ENCODE measurements around the gene IFT25.

DNA sequence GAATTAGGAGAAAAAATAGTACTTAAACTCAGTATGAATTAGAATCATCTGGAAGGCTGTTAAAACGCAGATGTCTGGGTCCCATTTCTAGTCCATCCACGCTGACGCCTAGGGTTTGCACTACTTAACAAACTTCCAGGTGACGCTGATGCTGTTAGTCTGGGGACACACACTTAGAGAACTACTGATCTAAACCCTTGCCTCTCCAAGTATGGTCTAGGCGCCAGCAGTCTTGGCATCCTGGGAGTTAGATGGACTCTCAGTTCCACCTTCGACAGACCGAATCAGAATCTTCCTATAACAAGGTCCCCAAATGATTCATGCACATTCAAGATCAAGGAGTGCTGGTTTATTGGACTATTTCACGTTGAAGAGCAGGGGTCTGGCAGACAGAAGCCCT lies 40.0 kb downstream of the IFT25 start:
- TF ChIP-seq, protein P1, sequence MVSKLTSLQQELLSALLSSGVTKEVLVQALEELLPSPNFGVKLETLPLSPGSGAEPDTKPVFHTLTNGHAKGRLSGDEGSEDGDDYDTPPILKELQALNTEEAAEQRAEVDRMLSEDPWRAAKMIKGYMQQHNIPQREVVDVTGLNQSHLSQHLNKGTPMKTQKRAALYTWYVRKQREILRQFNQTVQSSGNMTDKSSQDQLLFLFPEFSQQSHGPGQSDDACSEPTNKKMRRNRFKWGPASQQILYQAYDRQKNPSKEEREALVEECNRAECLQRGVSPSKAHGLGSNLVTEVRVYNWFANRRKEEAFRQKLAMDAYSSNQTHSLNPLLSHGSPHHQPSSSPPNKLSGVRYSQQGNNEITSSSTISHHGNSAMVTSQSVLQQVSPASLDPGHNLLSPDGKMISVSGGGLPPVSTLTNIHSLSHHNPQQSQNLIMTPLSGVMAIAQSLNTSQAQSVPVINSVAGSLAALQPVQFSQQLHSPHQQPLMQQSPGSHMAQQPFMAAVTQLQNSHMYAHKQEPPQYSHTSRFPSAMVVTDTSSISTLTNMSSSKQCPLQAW (CRISPR knock-in tag; IDR thresholded peaks at IDR 0.05): no peak
- TF ChIP-seq, protein P2, sequence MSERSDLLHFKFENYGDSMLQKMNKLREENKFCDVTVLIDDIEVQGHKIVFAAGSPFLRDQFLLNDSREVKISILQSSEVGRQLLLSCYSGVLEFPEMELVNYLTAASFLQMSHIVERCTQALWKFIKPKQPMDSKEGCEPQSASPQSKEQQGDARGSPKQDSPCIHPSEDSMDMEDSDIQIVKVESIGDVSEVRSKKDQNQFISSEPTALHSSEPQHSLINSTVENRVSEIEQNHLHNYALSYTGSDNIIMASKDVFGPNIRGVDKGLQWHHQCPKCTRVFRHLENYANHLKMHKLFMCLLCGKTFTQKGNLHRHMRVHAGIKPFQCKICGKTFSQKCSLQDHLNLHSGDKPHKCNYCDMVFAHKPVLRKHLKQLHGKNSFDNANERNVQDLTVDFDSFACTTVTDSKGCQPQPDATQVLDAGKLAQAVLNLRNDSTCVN (CRISPR knock-in tag; IDR thresholded peaks at IDR 0.05; ENCODE audit: borderline replicate concordance): no peak
- TF ChIP-seq NFE2L1 (CRISPR knock-in tag; IDR thresholded peaks at IDR 0.05; ENCODE audit: borderline replicate concordance) (no peak), POLR2A (IDR thresholded peaks at IDR 0.05; ENCODE audit: insufficient read depth in 1 of 2, low read depth in 2 of 2, low read length in 2 of 2) (no peak), CEBPB (IDR thresholded peaks at IDR 0.05; ENCODE audit: borderline replicate concordance, low read depth, low read length) (no peak), JUNB (CRISPR knock-in tag; IDR thresholded peaks at IDR 0.05; ENCODE audit: borderline replicate concordance) (no peak), ZSCAN9 (CRISPR knock-in tag; IDR thresholded peaks at IDR 0.05; ENCODE audit: borderline replicate concordance) (no peak)
- TF ChIP-seq, protein P3, sequence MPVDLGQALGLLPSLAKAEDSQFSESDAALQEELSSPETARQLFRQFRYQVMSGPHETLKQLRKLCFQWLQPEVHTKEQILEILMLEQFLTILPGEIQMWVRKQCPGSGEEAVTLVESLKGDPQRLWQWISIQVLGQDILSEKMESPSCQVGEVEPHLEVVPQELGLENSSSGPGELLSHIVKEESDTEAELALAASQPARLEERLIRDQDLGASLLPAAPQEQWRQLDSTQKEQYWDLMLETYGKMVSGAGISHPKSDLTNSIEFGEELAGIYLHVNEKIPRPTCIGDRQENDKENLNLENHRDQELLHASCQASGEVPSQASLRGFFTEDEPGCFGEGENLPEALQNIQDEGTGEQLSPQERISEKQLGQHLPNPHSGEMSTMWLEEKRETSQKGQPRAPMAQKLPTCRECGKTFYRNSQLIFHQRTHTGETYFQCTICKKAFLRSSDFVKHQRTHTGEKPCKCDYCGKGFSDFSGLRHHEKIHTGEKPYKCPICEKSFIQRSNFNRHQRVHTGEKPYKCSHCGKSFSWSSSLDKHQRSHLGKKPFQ (CRISPR knock-in tag; IDR thresholded peaks at IDR 0.05; ENCODE audit: insufficient replicate concordance): no peak
- TF ChIP-seq, protein P4, sequence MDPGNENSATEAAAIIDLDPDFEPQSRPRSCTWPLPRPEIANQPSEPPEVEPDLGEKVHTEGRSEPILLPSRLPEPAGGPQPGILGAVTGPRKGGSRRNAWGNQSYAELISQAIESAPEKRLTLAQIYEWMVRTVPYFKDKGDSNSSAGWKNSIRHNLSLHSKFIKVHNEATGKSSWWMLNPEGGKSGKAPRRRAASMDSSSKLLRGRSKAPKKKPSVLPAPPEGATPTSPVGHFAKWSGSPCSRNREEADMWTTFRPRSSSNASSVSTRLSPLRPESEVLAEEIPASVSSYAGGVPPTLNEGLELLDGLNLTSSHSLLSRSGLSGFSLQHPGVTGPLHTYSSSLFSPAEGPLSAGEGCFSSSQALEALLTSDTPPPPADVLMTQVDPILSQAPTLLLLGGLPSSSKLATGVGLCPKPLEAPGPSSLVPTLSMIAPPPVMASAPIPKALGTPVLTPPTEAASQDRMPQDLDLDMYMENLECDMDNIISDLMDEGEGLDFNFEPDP (CRISPR knock-in tag; conservative IDR thresholded peaks at IDR 0.05): no peak
- TF ChIP-seq, protein P5, sequence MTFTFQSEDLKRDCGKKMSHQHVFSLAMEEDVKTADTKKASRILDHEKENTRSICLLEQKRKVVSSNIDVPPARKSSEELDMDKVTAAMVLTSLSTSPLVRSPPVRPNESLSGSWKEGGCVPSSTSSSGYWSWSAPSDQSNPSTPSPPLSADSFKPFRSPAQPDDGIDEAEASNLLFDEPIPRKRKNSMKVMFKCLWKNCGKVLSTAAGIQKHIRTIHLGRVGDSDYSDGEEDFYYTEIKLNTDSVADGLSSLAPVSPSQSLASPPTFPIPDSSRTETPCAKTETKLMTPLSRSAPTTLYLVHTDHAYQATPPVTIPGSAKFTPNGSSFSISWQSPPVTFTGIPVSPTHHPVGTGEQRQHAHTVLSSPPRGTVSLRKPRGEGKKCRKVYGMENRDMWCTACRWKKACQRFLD (CRISPR knock-in tag; IDR thresholded peaks at IDR 0.05; ENCODE audit: borderline replicate concordance): no peak

Data from HepG2 (cell line).